Measurements from ENCODE around the gene OTUD4.
A peak's percentile ranks its signal among the peaks of the same experiment; 100 is the strongest.

Gene OTUD4

GRCh38 chr4:145108128-145108527 is 72.3 kb downstream of the OTUD4 start:
- DNase-seq (ENCODE audit: low read depth) = no peak

GRCh38 chr4:145107126-145107525 is 73.3 kb downstream of the OTUD4 start:
- DNase-seq (ENCODE audit: low read depth) = no peak

DNA sequence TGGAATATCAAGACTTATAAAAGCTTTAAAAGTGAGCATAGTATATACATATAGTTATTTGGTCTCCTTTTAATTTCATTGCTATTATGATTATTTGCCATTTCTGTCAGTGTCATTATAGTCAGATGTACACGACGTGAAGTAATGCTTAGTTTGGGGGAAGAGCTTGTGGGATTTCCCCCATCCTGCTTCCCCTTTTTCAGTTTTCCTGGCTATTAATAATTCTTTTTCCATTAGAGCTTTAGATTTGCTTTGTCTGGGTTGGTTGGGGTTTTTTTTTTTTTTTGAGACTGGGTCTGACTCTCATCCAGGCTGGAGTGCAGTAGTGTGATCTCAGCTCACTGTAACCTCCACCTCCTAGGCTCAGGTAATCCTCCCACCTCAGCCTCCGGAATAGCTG is 76.9 kb downstream of the OTUD4 start:
- no peak for DNase-seq (ENCODE audit: low read depth)

- no peak for DNase-seq (ENCODE audit: low read depth)
These were observed 77.8 kb downstream of the OTUD4 start for GRCh38 chr4:145102619-145103018.

GRCh38 chr4:145101091-145101490 is 79.3 kb downstream of the OTUD4 start:
- no peak for DNase-seq (ENCODE audit: low read depth)

DNA sequence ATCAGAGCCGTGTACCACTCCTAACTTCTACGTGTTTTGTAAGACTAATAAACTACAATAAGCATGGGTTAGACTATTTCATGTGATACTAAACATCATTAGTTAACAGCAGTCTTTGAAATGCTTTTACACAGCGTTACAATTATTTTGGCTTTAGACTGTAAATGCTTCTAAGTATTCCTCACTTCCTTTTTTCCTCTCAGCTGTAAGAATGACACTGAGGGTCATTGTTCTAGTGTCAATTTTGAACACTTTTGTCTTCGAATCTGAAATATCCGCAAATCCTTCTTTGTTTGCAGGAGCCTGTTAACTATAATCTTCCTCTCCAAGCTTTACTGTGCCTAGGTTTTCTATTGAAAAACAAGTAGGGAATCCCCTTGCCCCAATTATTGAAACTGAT is 80.7 kb downstream of the OTUD4 start:
- DNase-seq (ENCODE audit: low read depth) = no peak

GRCh38 chr4:145098675-145099037 is 81.7 kb downstream of the OTUD4 start:
- peak; percentile 24 for DNase-seq (ENCODE audit: low read depth)

DNA sequence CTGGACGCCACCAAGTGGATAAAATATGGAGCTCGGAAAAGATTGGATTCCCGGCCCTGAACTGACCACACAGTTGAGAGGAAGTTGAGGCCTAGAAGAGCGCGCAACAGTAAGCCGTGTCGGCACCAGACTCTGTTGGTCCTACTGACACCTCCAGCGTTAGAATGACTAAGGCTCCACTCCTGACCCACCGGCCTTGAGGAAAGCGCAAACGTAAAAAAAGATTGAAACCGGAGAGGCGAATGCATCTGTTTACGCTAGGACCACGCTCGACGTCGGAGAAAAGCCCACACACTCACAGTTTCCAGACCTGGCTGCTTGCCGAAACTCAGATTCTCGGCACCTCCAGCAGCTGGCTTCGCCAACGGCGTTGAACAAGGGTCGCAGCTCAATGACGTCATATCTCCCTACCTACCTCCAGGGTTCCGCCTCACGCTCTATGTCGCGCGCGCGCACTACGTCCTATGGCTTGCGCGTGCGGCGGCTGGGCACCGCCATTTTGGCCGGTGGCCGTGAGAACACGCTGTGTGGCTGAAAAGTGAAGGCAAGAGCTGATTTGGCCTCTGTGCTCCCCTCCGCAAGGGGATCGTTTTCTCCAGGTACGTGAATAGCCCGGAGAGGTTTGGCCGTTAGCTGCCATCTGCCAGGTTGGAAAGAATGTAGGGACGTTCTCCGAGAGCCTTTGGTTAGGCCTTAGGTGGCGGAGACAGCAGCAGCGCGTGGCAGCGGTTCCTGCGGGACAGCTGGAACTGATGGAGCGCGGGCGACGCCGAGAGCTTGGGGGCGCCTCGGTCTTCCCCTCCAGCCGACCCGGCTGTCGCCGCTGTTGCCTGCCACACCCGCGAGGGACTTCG is 82.3 kb downstream of the OTUD4 start, which contains the start of the genes ABCE1 and ANAPC10:
TSS of gene ABCE1 (plus strand) at position 491 of the 854 bp plus-strand sequence. CDS start 6,102 bp downstream, outside the sequence.
TSS of gene ANAPC10 (minus strand) at position 376 of the 854 bp plus-strand sequence. CDS start 2,097 bp downstream, outside the sequence.
- peak; percentile 94 for DNase-seq (ENCODE audit: low read depth)

DNA sequence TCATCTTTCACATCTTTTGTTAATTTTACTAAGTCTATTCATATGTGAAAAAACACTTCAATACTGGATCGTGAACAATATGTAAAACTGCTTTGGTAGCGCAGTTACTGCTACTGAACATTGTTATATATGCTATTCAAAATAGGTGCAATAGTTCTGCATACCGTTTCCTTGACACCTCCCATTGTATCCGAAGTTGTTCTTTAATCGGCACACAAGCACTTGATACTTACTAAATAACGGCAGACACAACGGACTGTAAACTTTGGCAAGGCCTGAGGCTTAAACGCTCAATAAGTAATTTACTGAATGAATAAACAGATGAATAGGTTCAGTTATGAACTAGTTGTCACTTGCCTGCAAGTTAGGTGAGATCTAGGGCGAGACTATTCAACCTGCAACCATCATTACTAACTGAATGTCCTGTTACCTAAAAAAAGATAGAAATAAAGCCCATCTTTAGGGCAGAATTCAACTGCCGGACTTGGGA is 83.0 kb downstream of the OTUD4 start:
- DNase-seq (ENCODE audit: low read depth) = no peak

- DNase-seq (ENCODE audit: low read depth) = no peak
These were observed 86.8 kb downstream of the OTUD4 start for GRCh38 chr4:145093638-145094037.

GRCh38 chr4:145090380-145090779 is 90.0 kb downstream of the OTUD4 start:
- DNase-seq (ENCODE audit: low read depth) = no peak

GRCh38 chr4:145083891-145084605 is 96.3 kb downstream of the OTUD4 start:
- DNase-seq (ENCODE audit: low read depth) = no peak
